Fibroblast of lung (primary cell): ENCODE results near the gene STAM. TPM values are rescaled to one million over a fixed set of nuclear protein-coding genes. Genes with fewer than 3 reads are reported as not detected.

ENCODE experiments used
- DNase-seq, 2 donors: peaks; one replicate each; pipeline versions ENCODE4 v3.0.0 to v3.0.0-alpha.2; 2010; ENCODE audit warnings: low read depth in 2 of 2
- H2AFZ ChIP-seq: 2 replicates; pipeline ENCODE4 v1.5.1; 2012; ENCODE audit warnings: low read length, control low read depth, inconsistent platforms
- H3K27ac ChIP-seq: 2 replicates; pipeline ENCODE4 v1.5.1; 2011; ENCODE audit warnings: low read length, control low read depth; ENCODE audit not compliant: insufficient read depth
- H3K27me3 ChIP-seq: 2 replicates; pipeline ENCODE4 v1.5.1; 2011; ENCODE audit warnings: mild to moderate bottlenecking, low read length; ENCODE audit not compliant: control insufficient read depth, insufficient read depth
- H3K36me3 ChIP-seq: 2 replicates; pipeline ENCODE4 v1.5.1; 2011; ENCODE audit warnings: low read length; ENCODE audit not compliant: control insufficient read depth, insufficient read depth
- H3K4me1 ChIP-seq: 2 replicates; pipeline ENCODE4 v1.5.1; 2011; ENCODE audit warnings: low read length; ENCODE audit not compliant: control insufficient read depth, insufficient read depth; ENCODE audit errors: extremely low read depth
- H3K4me2 ChIP-seq: 2 replicates; pipeline ENCODE4 v1.5.1; 2011; ENCODE audit warnings: low read length, control low read depth; ENCODE audit not compliant: insufficient read depth; ENCODE audit errors: extremely low read depth
- H3K4me3 ChIP-seq, 4 experiments: fragments of 200-600 bp in 1 of 4; sonication (generic) in 1 of 4; replicated peaks in 1 of 4; 2 replicates each; pipeline ENCODE4 v1.5.1; 2011 to 2016; ENCODE audit warnings: low read length in 4 of 4, low read depth in 3 of 4, mild to moderate bottlenecking in 3 of 4, control low read depth in 2 of 4, inconsistent platforms in 1 of 4, mixed read lengths in 1 of 4; ENCODE audit not compliant: insufficient read depth in 1 of 4; ENCODE audit errors: control extremely low read depth in 1 of 4
- H3K79me2 ChIP-seq: 2 replicates; pipeline ENCODE4 v1.5.1; 2012; ENCODE audit warnings: mild to moderate bottlenecking, low read length, inconsistent platforms; ENCODE audit not compliant: control insufficient read depth, insufficient read depth
- H3K9ac ChIP-seq: 2 replicates; pipeline ENCODE4 v1.5.1; 2011; ENCODE audit warnings: mild to moderate bottlenecking, low read length, control low read depth; ENCODE audit not compliant: insufficient read depth
- H3K9me3 ChIP-seq: 2 replicates; pipeline ENCODE4 v1.5.1; 2012; ENCODE audit warnings: low read depth, low read length; ENCODE audit not compliant: control insufficient read depth, insufficient read depth
- H4K20me1 ChIP-seq: 2 replicates; pipeline ENCODE4 v1.5.1; 2011; ENCODE audit warnings: low read length; ENCODE audit not compliant: control insufficient read depth, insufficient read depth; ENCODE audit errors: extremely low read depth
- CTCF ChIP-seq, 2 donors: IDR thresholded peaks in 1 of 2; conservative IDR thresholded peaks in 1 of 2; 1 replicate in 1 of 2; 2 replicates in 1 of 2; pipeline ENCODE4 v1.5.1; 2011 to 2012; ENCODE audit warnings: low read length in 2 of 2, control low read depth in 1 of 2, inconsistent platforms in 1 of 2, low read depth in 1 of 2, mild to moderate bottlenecking in 1 of 2
- EZH2 ChIP-seq: IDR thresholded peaks from 2 replicates; pipeline ENCODE4 v1.5.1; 2012; ENCODE audit warnings: low read length, control low read depth, mild to moderate bottlenecking; ENCODE audit errors: missing control alignments
- polyA plus RNA-seq, 2 donors: library from polyadenylated mRNA; depleted of rRNA in 1 of 2; stranded (reverse) in 1 of 2; unstranded in 1 of 2; fragments of >200 nt; gene quantifications; 2 replicates each; pipeline ENCODE4 v1.2.1, GENCODE V29; 2011 to 2012; ENCODE audit warnings: missing spikeins in 1 of 2
- total RNA-seq: library from RNA; depleted of rRNA; stranded (reverse); fragments of >200 nt; gene quantifications from 2 replicates; pipeline ENCODE4 v1.2.1, GENCODE V29; 2014

STAM gene
- total and polyA plus RNA-seq, 2 donors (not counting 1 experiment from before 2014, with no cell fraction given), result 27.9 to 48.7 TPM

DNA sequence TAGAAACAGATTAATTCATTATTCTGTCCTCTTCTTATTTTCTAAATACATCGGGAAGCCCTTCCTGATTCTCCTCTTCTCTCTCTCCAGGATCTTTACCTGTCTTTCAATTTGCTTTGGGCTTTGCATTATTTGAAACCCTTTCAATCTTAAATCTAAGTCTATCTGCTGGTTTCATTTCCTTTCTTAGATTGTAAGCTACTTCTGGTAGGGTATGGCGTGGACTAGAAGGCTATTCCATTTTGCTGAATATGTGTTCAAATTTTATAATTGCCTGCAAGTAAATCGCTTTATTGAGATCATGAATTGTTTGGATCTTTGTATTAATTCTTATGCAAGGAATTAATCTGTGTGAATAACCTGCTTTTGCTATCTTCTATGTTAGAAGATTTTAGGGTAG, 11.1 kb downstream of the STAM start:
- Histone ChIP-seq H3K27me3 (no peaks in the 10 kb centered on the region), H3K4me2 (no peak overlapping the region), H3K79me2 (peaks cover 91% of the 10 kb centered on the region), H3K27ac (no peak overlapping the region), H4K20me1 (no peaks in the 10 kb centered on the region), H3K9me3 (no peaks in the 10 kb centered on the region), H3K4me3 (no peak overlapping the region), H3K9ac (no peak overlapping the region), H2AFZ (no peak overlapping the region), H3K4me1 (peaks cover 2% of the 10 kb centered on the region), H3K36me3 (no peaks in the 10 kb centered on the region)
- no peak for DNase-seq
- TF ChIP-seq CTCF (conservative IDR thresholded peaks at IDR 0.05 in 1 of 2, IDR thresholded peaks at IDR 0.05 in 1 of 2; ENCODE audit: low read depth in 1 of 2, low read length in 2 of 2) (no peak), EZH2 (no peak)

DNA sequence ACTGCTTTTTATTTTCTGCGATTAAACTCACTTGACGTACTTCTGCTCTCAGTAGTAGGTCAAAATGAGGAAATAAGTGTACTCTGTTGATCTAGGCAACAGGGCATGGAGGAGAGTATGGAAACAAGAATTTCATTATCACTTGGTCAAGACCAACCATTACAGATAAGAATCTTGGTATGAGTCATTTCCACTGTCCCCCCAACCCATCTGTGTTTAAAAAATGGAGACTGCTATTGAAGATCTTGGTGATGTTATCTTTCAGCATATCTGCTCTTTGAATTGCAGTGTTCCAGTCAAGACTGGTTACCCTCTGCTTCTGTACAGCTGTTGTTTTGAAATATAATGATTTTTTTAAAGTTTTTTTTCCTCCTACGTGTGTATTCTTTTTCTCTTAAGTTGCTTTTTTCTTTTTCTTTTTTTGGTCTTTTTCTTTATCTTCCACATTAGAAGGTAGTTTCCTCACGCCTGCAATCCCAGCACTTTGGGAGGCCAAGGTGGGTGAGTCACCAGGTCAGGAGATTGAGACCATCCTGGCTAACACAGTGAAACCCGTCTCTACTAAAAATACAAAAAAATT, 11.7 kb downstream of the STAM start:
- no peaks in the 10 kb centered on the region for H3K36me3 ChIP-seq
- DNase-seq, result peak in 1 of 2 donors; percentile 75
- H3K9me3 ChIP-seq, result no peaks in the 10 kb centered on the region
- TF ChIP-seq CTCF (conservative IDR thresholded peaks at IDR 0.05 in 1 of 2, IDR thresholded peaks at IDR 0.05 in 1 of 2; ENCODE audit: low read depth in 1 of 2, low read length in 2 of 2) (no peak), EZH2 (no peak)
- H3K79me2 ChIP-seq, result peaks cover 88% of the 10 kb centered on the region
- H3K9ac ChIP-seq, result no peak overlapping the region
- no peak overlapping the region for H2AFZ ChIP-seq
- H3K4me2 ChIP-seq, result no peak overlapping the region
- H3K4me1 ChIP-seq, result peaks cover 2% of the 10 kb centered on the region
- no peaks in the 10 kb centered on the region for H3K27me3 ChIP-seq
- no peaks in the 10 kb centered on the region for H4K20me1 ChIP-seq
- no peak overlapping the region for H3K27ac ChIP-seq
- H3K4me3 ChIP-seq, result no peak overlapping the region

DNA sequence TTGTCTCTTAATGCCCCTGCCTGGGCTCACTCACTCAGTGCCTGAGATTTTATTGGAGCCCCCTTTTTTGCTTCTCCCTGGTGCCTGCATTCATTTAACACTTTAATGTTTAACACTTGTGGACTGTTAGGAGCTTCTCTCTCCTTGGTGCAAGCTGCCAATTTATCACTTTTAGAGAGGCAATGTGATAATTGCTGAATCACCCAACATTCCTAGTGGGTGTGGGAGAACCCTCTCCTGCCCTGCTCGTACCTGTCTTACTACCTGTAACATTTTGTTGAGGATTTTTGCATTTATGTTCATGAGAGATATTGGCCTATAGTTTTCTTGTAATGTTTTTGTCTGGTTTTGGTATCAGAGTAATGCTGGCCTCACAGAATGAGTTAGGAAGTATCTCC, 13.2 kb downstream of the STAM start:
- H2AFZ ChIP-seq, result no peak overlapping the region
- H3K36me3 ChIP-seq, result no peaks in the 10 kb centered on the region
- no peak overlapping the region for H3K27ac ChIP-seq
- no peaks in the 10 kb centered on the region for H4K20me1 ChIP-seq
- H3K79me2 ChIP-seq, result peaks cover 76% of the 10 kb centered on the region
- no peaks in the 10 kb centered on the region for H3K9me3 ChIP-seq
- no peak overlapping the region for H3K9ac ChIP-seq
- DNase-seq, result no peak
- H3K4me3 ChIP-seq, result no peak overlapping the region
- no peak overlapping the region for H3K4me2 ChIP-seq
- TF ChIP-seq CTCF (conservative IDR thresholded peaks at IDR 0.05 in 1 of 2, IDR thresholded peaks at IDR 0.05 in 1 of 2; ENCODE audit: low read depth in 1 of 2, low read length in 2 of 2), result no peak
- TF ChIP-seq EZH2, result no peak
- H3K4me1 ChIP-seq, result peaks cover 2% of the 10 kb centered on the region
- no peaks in the 10 kb centered on the region for H3K27me3 ChIP-seq
